Pancreas (tissue), 10 donors: Measurements from ENCODE around the gene PCLO. TPM values are rescaled to one million over a fixed set of nuclear protein-coding genes. Genes with fewer than 3 reads are reported as not detected.

Source experiments
- ATAC-seq, 4 donors: fragments of 200-7000 bp; cut with Tn5 transposase; one replicate each; pipeline versions ENCODE4 v1.8.0 to v1.9.1; 2020; ENCODE audit warnings: mild to moderate bottlenecking in 4 of 4, moderate library complexity in 4 of 4
- DNase-seq, 6 donors: peaks; one replicate each; pipeline ENCODE4 v3.0.0-alpha.2; 2020
- FAIRE-seq: peaks from 2 replicates; lab custom pipeline; 2012; peaks lifted over from hg19 to GRCh38; lab: Jason Lieb, UNC
- H3K27ac ChIP-seq, 4 donors: fragments of 200-600 bp; sonication (generic); 1 replicate in 3 of 4; 2 replicates in 1 of 4; pipeline versions ENCODE4 v1.5.0 to v1.8.0; 2020
- H3K27me3 ChIP-seq, 4 donors: fragments of 200-600 bp; one replicate each; pipeline ENCODE4 v1.8.0; 2021
- H3K36me3 ChIP-seq, 3 donors: fragments of 200-600 bp; sonication (generic) in 1 of 3; one replicate each; pipeline versions ENCODE4 v1.5.0 to v1.8.0; 2020 to 2021
- H3K4me1 ChIP-seq, 3 donors: fragments of 200-600 bp; one replicate each; pipeline ENCODE4 v1.8.0; 2021
- H3K4me3 ChIP-seq, 4 donors: fragments of 200-600 bp; sonication (generic) in 2 of 4; one replicate each; pipeline versions ENCODE4 v1.5.0 to v1.8.0; 2020 to 2021
- H3K9me3 ChIP-seq, 4 donors: fragments of 200-600 bp; one replicate each; pipeline ENCODE4 v1.8.0; 2021
- CTCF ChIP-seq, 4 donors: fragments of 200-600 bp; sonication (generic) in 3 of 4; IDR thresholded peaks; one replicate each; pipeline versions ENCODE4 v1.5.0 to v1.8.0; 2021; ENCODE audit warnings: antibody characterized with exemption in 4 of 4
- WGBS, 2 donors: extraction: QIAGEN DNeasy Blood & Tissue Kit; methylation state at CpG; one replicate each; pipeline ENCODE4 v1.1.7; 2013; 5-methylcytosine and 5-hydroxymethylcytosine counted together
- intact Hi-C, 3 donors: fragments of 100-400 bp; cut with DNase I; formaldehyde crosslinking; loops; one replicate each; pipeline versions ENCODE4 v1.11.1 to v1.14.2; 2022
- polyA plus RNA-seq, 2 donors: library from polyadenylated mRNA; stranded (reverse); fragments of 200-250 nt; gene quantifications; one replicate each; pipeline ENCODE4 v1.2.3, GENCODE V29; 2013
- total RNA-seq, 6 donors: library from RNA; stranded (reverse); fragmentation: NEBNext Ultra II Directional in 4 of 6; extraction: Animal tissue kit (Norgen Biotek cat#: 25700) in 4 of 6; gene quantifications; one replicate each; pipeline versions ENCODE4 v1.2.1 to v1.2.4, GENCODE V29; 2021 to 2023
- donor health status: healthy with polysubstance abuse.
- donor health status: DM: no; HTN: no; CAD: no; lungs with moderate emphysema.
- donor health status: DM: no; HTN: no; CAD: no.
- donor health status: control.
- donor health status: control.
- donor health status: Bipolar disorder and iron deficiency.
- donor health status: DM: yes; HTN: yes; CAD: no.
- donor health status: DM: no; HTN: no; CAD: no.
- donor health status: DM: no; HTN: no; CAD: no.
- donor health status: DM: yes; HTN: yes; CAD: no.

Gene PCLO
- total and polyA plus RNA-seq, 8 donors = 1.9 to 5.6 (median 4.6) TPM

GRCh38 chr7:82975811-82976468 is 186.7 kb downstream of the PCLO start:
- intact Hi-C loops = no loop called here
- Histone ChIP-seq H3K36me3 (no peaks in the 10 kb centered on the region), H3K4me1 (no peaks in the 10 kb centered on the region), H3K27ac (no peak overlapping the region), H3K9me3 (no peaks in the 10 kb centered on the region), H3K4me3 (no peak overlapping the region), H3K27me3 (no peaks in the 10 kb centered on the region)
- ATAC-seq = no peak
- 84 to 91% methylated on average over 2 of the region's 2 CpGs for WGBS, 2 donors
- TF ChIP-seq CTCF (IDR thresholded peaks at IDR 0.05) = no peak
- no peak for FAIRE-seq
- DNase-seq = no peak

GRCh38 chr7:82972135-82972534 is 190.5 kb downstream of the PCLO start:
- H3K36me3 ChIP-seq = no peaks in the 10 kb centered on the region
- no peak for DNase-seq
- intact Hi-C loops = no loop called here

GRCh38 chr7:82965088-82966036 is 197.3 kb downstream of the PCLO start:
- H3K36me3 ChIP-seq = no peaks in the 10 kb centered on the region
- no peaks in the 10 kb centered on the region for H3K9me3 ChIP-seq
- intact Hi-C loops = no loop called here
- H3K27ac ChIP-seq = no peak overlapping the region
- DNase-seq (no peak), FAIRE-seq (peak; percentile 32), ATAC-seq (no peak)
- no peaks in the 10 kb centered on the region for H3K27me3 ChIP-seq
- peaks cover 0 to 3% (median 0%) of the 10 kb centered on the region in 3 donors for H3K4me1 ChIP-seq
- no peak for TF ChIP-seq CTCF (IDR thresholded peaks at IDR 0.05)
- no peak overlapping the region for H3K4me3 ChIP-seq
- 91 to 94% methylated on average over 2 of the region's 2 CpGs for WGBS, 2 donors

More at GRCh38 chr7:82972135-82972534, 190.5 kb downstream of the PCLO start:
- Histone ChIP-seq H3K9me3 (no peaks in the 10 kb centered on the region), H3K4me3 (no peak overlapping the region), H3K27ac (no peak overlapping the region), H3K4me1 (peaks cover 0 to 3% (median 0%) of the 10 kb centered on the region in 3 donors), H3K27me3 (no peaks in the 10 kb centered on the region)
- ATAC-seq (no peak), FAIRE-seq (no peak)
- WGBS, 2 donors = 82 to 83% methylated on average over 1 of the region's 1 CpG
- TF ChIP-seq CTCF (IDR thresholded peaks at IDR 0.05) = no peak

GRCh38 chr7:82964150-82964882 is 198.4 kb downstream of the PCLO start:
- no peak overlapping the region for H3K4me3 ChIP-seq
- no peaks in the 10 kb centered on the region for H3K36me3 ChIP-seq
- WGBS, 2 donors = 93 to 100% methylated on average over 1 of the region's 1 CpG
- no peaks in the 10 kb centered on the region for H3K27me3 ChIP-seq
- ATAC-seq = no peak
- no peak for DNase-seq
- H3K4me1 ChIP-seq = peaks cover 0 to 3% (median 0%) of the 10 kb centered on the region in 3 donors
- intact Hi-C loops = no loop called here
- no peak overlapping the region for H3K27ac ChIP-seq
- no peaks in the 10 kb centered on the region for H3K9me3 ChIP-seq
- no peak for FAIRE-seq
- no peak for TF ChIP-seq CTCF (IDR thresholded peaks at IDR 0.05)
